ENCODE results near the gene SPOCK1. TPM values are rescaled to one million over a fixed set of nuclear protein-coding genes. Genes with fewer than 3 reads are reported as not detected.

The SPOCK1 gene
- total RNA-seq, 1 experiment from 2014 or later: 9.8 TPM

DNA sequence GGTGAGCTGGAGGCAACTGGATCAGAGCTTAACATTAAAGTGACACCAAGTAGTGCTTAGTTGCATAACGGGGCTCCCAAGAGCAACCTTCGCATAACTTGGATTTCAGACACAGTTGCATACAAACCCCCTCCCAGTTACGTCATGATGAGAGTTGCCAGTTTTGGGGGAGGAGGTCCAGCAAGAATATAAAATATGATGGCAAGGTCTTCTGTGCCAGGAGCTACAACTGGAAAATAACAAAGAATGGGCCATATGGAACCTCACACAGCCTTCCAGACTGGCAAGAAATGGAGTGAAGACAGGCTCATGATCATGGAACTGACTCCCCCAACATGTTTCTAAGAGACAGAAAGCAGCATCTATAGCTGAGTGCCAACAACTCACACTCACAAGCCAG lies 8.5 kb downstream of the SPOCK1 start:
- no peak for DNase-seq
- no peak overlapping the region for H3K27ac ChIP-seq (ENCODE audit: low read length)
- H3K4me2 ChIP-seq (ENCODE audit: low read length): peak overlapping the region; percentile 28; the same call in 1 of the 2 replicates
- H4K20me1 ChIP-seq (ENCODE audit: low read length): no peaks in the 10 kb centered on the region
- no TSS peak for BruUV-seq (replicated peaks)
- H3K4me3 ChIP-seq (ENCODE audit: low read length): no peak overlapping the region
- ATAC-seq: no peak
- POLR2A ChIA-PET (ENCODE audit: unreplicated experiment): no interaction called here
- H3K9me2 ChIP-seq (replicated peaks; ENCODE audit: low read length): 0 out of 2 replicates have a peak, but pooled peaks cover 2% of the 10 kb centered on the region
- no peaks in the 10 kb centered on the region for H3K36me3 ChIP-seq (ENCODE audit: low read depth, low read length)
- H3K27me3 ChIP-seq (ENCODE audit: low read length): no peaks in the 10 kb centered on the region
- TF ChIP-seq EZH2phosphoT487 (IDR thresholded peaks at IDR 0.05; ENCODE audit: borderline replicate concordance, low read length): no peak
- TF ChIP-seq EZH2 (IDR thresholded peaks at IDR 0.05; ENCODE audit: low read length, unreplicated experiment): no peak
- TF ChIP-seq, protein P1, sequence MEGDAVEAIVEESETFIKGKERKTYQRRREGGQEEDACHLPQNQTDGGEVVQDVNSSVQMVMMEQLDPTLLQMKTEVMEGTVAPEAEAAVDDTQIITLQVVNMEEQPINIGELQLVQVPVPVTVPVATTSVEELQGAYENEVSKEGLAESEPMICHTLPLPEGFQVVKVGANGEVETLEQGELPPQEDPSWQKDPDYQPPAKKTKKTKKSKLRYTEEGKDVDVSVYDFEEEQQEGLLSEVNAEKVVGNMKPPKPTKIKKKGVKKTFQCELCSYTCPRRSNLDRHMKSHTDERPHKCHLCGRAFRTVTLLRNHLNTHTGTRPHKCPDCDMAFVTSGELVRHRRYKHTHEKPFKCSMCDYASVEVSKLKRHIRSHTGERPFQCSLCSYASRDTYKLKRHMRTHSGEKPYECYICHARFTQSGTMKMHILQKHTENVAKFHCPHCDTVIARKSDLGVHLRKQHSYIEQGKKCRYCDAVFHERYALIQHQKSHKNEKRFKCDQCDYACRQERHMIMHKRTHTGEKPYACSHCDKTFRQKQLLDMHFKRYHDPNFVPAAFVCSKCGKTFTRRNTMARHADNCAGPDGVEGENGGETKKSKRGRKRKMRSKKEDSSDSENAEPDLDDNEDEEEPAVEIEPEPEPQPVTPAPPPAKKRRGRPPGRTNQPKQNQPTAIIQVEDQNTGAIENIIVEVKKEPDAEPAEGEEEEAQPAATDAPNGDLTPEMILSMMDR (conservative IDR thresholded peaks at IDR 0.05; ENCODE audit: low read depth, low read length): no peak
- CTCF ChIA-PET: interaction anchor here (1.1 kb wide), 1 partner anchor 170 kb away, joined by 4 read pairs; no protein-coding TSS in a partner anchor
- intact Hi-C loops (cut with micrococcal nuclease): loop anchor here (10.0 kb wide), 2 partner anchors 114 to 416 kb away; no protein-coding TSS in a partner anchor
- H3K79me2 ChIP-seq (ENCODE audit: low read length): no peaks in the 10 kb centered on the region
- no peak overlapping the region for H2AFZ ChIP-seq (ENCODE audit: low read length)
- H3K9me3 ChIP-seq (ENCODE audit: low read length): no peaks in the 10 kb centered on the region
- no peaks in the 10 kb centered on the region for H3F3A ChIP-seq (ENCODE audit: low read length, unreplicated experiment)
- H3K4me1 ChIP-seq (ENCODE audit: insufficient read depth, low read length): peaks cover 34% of the 10 kb centered on the region
- H3K9ac ChIP-seq (ENCODE audit: low read length): no peak overlapping the region

DNA sequence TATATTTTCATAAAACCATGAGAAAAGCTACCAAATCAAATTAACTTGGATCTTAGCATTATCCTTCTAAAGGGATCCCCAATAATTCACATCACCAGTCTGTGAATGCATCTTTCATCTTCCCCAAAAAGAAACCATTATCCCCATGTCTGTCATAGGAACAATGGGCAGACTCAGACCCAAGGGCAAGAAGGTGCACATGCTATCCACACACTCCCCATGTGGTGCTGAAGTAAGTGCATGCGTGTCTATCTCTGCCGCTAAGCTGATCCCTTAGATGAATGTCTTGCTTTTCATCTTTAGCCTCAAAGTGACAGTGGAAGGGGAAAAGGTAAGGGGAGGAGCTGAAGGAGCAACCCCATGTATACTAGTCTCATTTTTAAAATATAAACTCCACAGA lies 10.2 kb downstream of the SPOCK1 start:
- Histone ChIP-seq H4K20me1 (ENCODE audit: low read length) (no peaks in the 10 kb centered on the region), H3K9me3 (ENCODE audit: low read length) (no peaks in the 10 kb centered on the region), H3K9me2 (replicated peaks; ENCODE audit: low read length) (0 out of 2 replicates have a peak, but pooled peaks cover 2% of the 10 kb centered on the region), H3K27me3 (ENCODE audit: low read length) (no peaks in the 10 kb centered on the region), H3K4me1 (ENCODE audit: insufficient read depth, low read length) (peaks cover 34% of the 10 kb centered on the region), H3K4me3 (ENCODE audit: low read length) (no peak overlapping the region), H3K4me2 (ENCODE audit: low read length) (no peak overlapping the region), H3K79me2 (ENCODE audit: low read length) (no peaks in the 10 kb centered on the region), H2AFZ (ENCODE audit: low read length) (no peak overlapping the region), H3F3A (ENCODE audit: low read length, unreplicated experiment) (no peaks in the 10 kb centered on the region), H3K36me3 (ENCODE audit: low read depth, low read length) (no peaks in the 10 kb centered on the region), H3K27ac (ENCODE audit: low read length) (no peak overlapping the region), H3K9ac (ENCODE audit: low read length) (no peak overlapping the region)
- BruUV-seq (replicated peaks): no TSS peak
- ChIA-PET CTCF (no interaction called here), POLR2A (ENCODE audit: unreplicated experiment) (no interaction called here)
- no peak for TF ChIP-seq EZH2 (IDR thresholded peaks at IDR 0.05; ENCODE audit: low read length, unreplicated experiment)
- TF ChIP-seq, protein P1 (conservative IDR thresholded peaks at IDR 0.05; ENCODE audit: low read depth, low read length): no peak
- TF ChIP-seq EZH2phosphoT487 (IDR thresholded peaks at IDR 0.05; ENCODE audit: borderline replicate concordance, low read length): no peak
- no peak for DNase-seq
- intact Hi-C loops (cut with micrococcal nuclease): no loop called here
- ATAC-seq: no peak

DNA sequence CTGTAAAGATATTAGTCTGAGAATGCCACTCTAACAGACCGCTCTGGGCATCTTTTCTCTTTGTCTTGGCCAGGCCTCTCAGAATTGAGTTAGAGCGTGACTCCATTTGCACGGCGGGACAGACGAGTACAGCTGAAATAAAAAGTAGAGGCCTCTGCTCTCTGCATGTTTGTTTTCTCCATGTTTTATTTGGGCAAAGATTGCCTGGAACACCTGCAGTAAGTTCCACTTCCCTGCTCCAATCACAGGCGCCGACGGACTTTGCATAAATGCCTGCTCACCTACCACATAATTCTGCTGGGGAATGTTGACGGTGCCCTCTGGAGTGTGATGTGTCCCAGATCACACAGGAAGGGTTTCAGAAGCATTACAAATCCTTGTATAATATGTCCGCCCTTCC lies 10.6 kb downstream of the SPOCK1 start:
- Histone ChIP-seq H3F3A (ENCODE audit: low read length, unreplicated experiment) (no peaks in the 10 kb centered on the region), H3K4me3 (ENCODE audit: low read length) (no peak overlapping the region), H3K9me2 (replicated peaks; ENCODE audit: low read length) (0 out of 2 replicates have a peak, but pooled peaks cover 2% of the 10 kb centered on the region), H2AFZ (ENCODE audit: low read length) (no peak overlapping the region), H3K9me3 (ENCODE audit: low read length) (no peaks in the 10 kb centered on the region), H4K20me1 (ENCODE audit: low read length) (no peaks in the 10 kb centered on the region), H3K9ac (ENCODE audit: low read length) (no peak overlapping the region), H3K27ac (ENCODE audit: low read length) (no peak overlapping the region), H3K27me3 (ENCODE audit: low read length) (no peaks in the 10 kb centered on the region), H3K4me2 (ENCODE audit: low read length) (no peak overlapping the region), H3K79me2 (ENCODE audit: low read length) (no peaks in the 10 kb centered on the region), H3K36me3 (ENCODE audit: low read depth, low read length) (no peaks in the 10 kb centered on the region), H3K4me1 (ENCODE audit: insufficient read depth, low read length) (peaks cover 34% of the 10 kb centered on the region)
- ATAC-seq (no peak), DNase-seq (no peak)
- CTCF ChIA-PET: no interaction called here
- TF ChIP-seq EZH2 (IDR thresholded peaks at IDR 0.05; ENCODE audit: low read length, unreplicated experiment) (no peak), EZH2phosphoT487 (IDR thresholded peaks at IDR 0.05; ENCODE audit: borderline replicate concordance, low read length) (no peak)
- TF ChIP-seq, protein P1 (conservative IDR thresholded peaks at IDR 0.05; ENCODE audit: low read depth, low read length): no peak
- intact Hi-C loops (cut with micrococcal nuclease): no loop called here
- POLR2A ChIA-PET (ENCODE audit: unreplicated experiment): no interaction called here
- BruUV-seq (replicated peaks): no TSS peak
